GM21381 (cell line): ENCODE results near the gene SOX15.
"Not testable (repeated sequence)": the region's sequence is repeated elsewhere in the genome, so short reads cannot be mapped to it uniquely, and the experiment has no call there.

Experiments
- ATAC-seq: cut with Tn5 transposase; IDR thresholded peaks from one replicate; pipeline ENCODE4 v1.9.1; 2021; ENCODE audit warnings: mild to moderate bottlenecking, moderate library complexity; ENCODE audit not compliant: unreplicated experiment

SOX15 gene

GRCh38 chr17:7611635-7612293 lies 21.9 kb upstream of the SOX15 start:
- ATAC-seq: no peak

- no peak for ATAC-seq
These were observed 20.7 kb upstream of the SOX15 start for GRCh38 chr17:7610641-7611040.

GRCh38 chr17:7606280-7606679 lies 16.4 kb upstream of the SOX15 start:
- no peak for ATAC-seq

GRCh38 chr17:7597561-7597960 lies 7.7 kb upstream of the SOX15 start:
- not testable (repeated sequence) for ATAC-seq

DNA sequence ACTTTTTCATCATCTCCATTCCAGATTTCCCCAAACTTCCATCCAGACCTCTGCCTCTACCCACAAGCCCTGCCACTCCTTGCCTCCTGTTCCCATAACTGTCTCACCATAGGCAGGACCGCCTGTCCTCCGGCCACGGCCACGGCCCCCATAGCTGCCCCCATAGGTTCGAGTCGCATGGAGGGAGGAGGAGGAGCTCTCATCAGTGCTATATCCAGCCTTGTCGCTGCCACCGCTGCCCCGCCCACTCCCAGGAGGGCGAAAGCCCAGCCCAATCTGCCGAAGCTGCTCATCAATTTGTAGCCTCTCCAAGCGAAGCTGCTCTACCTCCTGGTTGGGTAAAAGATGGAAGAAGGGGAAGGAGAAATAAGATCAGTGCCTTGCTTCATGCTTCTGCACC lies 3.4 kb upstream of the SOX15 start:
- no peak for ATAC-seq

GRCh38 chr17:7592422-7593021 lies 2.6 kb upstream of the SOX15 start:
- no peak for ATAC-seq

DNA sequence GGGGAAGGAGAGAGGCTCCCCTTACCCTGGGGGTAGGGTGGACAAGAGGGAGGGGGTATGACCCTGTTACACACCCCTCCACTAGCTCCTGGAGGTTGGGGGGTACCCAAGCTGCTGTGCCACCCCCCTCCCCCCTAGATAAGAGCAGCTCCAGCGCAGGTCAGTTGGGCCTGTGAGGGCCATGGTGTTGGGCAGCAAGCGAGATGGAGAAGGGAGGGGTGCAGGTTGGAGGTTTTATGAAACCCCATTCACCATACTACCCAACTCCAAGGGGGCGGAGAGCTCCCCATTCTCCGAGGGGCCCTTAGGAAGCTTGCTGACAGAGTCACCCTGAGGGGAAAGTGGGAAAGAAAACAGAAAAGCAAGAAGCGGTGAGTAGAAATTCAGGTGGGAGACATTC lies 1.7 kb upstream of the SOX15 start:
- ATAC-seq: no peak

- no peak for ATAC-seq
These were observed 849 bp upstream of the SOX15 start for GRCh38 chr17:7590743-7591142.

DNA sequence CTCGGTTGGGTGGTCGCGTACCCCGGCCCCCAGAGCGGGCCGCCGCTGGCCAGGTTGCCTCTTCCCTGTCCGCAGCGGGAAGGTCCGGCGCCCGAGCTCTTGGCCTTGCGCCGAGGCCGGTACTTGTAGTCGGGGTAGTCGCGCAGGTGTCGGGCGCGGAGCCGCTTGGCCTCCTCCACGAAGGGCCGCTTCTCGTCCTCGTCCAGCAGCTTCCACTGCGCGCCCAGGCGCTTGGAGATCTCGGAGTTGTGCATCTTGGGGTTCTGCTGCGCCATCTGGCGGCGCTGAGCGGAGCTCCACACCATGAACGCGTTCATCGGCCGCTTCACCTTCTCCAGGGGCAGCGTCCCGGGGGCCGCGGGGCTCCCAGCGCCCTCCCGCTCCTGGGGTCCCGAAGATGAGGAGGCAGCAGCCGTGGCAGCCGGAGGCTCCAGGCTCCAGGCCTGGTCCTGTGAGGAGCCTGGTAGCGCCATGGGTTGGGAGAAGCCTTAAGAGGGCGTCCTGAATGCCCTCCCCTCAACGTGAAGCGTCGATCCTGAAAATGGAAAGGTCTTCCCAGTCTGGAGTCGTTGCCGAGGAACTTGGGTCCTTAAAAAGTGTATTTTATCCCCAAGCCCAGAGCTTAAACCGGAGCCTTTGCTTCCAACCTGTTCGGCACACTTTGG lies 558 bp downstream of the SOX15 start:
- no peak for ATAC-seq

DNA sequence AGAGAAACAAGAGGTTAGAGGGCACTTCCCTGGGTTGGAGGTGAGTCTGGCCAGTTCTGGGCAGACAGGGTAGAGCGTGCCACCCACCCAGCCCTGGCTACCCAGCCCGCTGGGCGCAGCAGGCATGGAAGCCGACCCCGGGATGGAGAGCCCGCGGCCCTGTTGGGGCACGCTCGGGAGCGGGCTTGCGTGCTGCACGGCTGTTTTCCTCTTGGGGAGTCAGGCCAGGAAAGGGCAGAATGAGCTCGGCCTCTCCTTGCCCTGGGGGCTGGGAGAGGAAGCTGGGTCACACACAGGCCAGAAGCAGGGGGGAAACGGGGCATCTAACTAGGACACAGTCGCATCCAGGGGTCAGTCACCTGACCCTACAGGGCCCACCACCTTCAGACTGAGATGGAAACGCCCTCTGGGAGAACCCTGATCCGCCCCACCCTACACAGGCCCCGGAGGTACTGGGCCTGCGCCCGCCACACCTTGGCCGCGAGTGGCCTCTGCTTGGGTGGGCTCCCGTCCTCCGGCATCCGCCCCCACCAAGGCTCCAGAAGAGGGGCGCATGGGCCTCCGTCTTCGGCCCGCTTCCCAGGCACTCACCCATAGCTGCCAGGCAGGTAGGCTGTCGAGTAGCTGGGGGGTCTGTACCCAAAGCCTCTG lies 1.2 kb downstream of the SOX15 start:
- ATAC-seq: no peak

GRCh38 chr17:7587420-7588151 lies 2.3 kb downstream of the SOX15 start:
- no peak for ATAC-seq

DNA sequence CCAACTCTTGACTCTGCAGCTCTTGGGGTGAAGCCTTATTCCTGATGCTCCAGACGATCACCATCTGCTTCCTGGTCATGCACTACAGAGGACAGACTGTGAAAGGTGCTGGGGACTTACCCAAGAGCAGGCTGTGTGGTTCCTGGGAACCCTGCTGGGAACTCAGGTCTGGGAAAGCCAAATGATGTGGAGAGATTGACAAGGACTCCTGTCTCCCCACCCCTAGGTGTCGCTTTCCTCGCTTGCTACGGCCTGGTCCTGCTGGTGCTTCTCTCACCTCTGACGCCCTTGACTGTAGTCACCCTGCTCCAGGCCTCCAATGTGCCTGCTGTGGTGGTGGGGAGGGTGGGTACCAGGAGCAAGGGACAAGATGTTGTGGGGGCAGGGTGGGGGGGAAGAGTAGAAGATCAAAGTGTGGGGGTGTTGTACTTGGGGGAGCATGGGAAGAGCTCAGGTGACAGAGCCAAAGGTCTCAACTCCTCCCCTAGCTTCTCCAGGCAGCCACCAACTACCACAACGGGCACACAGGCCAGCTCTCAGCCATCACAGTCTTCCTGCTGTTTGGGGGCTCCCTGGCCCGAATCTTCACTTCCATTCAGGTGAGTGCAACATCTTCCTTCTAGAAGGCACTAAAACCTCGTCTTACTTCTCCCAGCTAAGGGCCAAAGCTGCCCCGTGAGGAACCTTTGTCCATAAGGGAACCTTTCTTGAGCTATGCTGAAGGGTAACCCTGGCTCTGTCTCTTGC lies 3.0 kb downstream of the SOX15 start:
- ATAC-seq: no peak

DNA sequence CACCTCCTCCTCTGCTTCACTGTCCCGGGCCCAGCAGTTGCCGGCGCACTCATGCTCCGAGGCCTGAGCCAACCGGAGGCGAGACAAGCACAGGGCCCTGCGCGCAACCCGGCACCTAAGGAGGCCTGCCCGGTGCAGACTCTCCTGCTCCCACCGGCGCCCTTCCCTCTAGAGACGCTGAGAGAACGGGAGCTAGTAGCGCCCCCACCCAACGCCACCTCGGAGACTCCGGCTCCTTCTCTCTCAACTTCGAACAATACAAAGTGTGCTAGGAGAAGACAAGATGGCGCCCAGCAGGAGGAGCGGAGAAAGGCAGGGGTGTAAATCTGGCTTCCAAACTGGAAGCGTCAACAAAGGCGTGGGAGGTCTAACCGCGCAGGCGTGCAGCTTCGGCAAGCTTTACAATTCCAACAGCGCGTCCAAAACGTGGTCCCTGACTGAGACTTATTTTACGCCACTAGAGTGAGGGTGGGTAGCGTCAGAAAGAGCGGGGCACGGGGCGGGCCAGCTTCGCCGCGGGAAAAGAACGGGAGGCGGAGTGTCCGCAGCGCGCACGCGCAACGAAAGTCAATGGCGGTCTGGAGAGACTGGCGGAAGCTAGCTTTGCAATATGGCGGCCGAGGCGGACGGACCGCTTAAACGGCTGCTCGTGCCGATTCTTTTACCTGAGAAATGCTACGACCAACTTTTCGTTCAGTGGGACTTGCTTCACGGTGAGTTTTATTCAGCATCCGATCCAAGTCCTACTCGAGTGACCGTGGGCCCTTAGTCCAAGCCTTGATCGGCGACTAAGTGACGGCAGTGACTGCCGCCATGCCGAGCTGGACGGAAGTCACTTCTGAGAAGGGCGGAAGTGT lies 6.4 kb downstream of the SOX15 start, which contains the start of gene MPDU1:
Gene MPDU1, plus strand, starts transcription at position 600 of the 857 bp plus-strand sequence. Its CDS starts 11 bp downstream, at position 611.
- peak; percentile 62 for ATAC-seq

DNA sequence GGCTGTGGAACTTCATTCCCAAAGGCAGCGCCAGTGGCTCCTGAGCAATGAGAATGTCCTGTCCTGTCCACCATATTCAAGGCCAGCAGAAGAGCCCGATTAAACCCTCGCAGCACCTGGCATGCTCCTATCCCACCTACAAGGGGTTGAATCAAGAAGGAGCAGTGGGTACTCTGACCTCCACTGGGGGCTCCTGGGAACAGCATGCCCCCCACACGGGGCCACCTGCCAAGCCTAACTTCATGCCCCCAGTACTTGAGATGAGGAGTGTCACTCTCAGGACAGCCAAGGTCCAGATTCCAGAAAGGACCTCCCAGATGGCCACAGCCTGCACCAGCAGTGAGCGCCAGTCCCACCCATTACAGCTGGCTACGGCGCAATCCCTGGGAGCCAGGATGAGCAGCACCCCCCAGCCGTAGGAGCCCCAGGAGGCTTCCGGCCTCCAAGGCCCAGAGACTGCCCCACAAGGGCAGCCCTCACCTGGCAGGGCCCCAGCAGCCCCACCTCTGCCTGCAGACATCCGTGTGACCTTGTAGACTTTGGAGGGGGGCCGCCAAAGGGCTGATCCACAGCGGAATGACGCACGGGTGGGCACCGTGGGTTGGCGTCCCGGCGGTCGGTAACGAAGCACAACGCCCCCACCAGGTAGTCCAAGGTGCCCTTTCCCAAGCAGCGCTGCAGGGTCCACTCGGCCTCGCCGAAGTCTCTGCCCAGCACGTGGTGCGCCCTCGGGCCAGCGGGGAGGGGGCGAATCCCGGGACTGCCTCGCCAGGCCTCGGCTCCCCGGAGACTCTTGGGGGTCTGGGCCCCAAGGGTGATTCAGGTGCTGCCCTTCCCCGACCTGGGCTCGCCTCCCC lies 7.3 kb downstream of the SOX15 start:
- ATAC-seq: no peak

- ATAC-seq: no peak
These were observed 9.0 kb downstream of the SOX15 start for GRCh38 chr17:7580604-7581575.

- ATAC-seq: no peak
These were observed 9.9 kb downstream of the SOX15 start for GRCh38 chr17:7579834-7580603.
